DMS114 treated with DMSO at 0.1 percent for 48 hours (cell line): Measurements from ENCODE around the gene CLEC3A.
"Not testable (repeated sequence)": the region's sequence is repeated elsewhere in the genome, so short reads cannot be mapped to it uniquely, and the experiment has no call there.

Source experiments
- DNase-seq: peaks from one replicate; lab custom pipeline; 2025; ENCODE audit not compliant: unreplicated experiment; lab: John Stamatoyannopoulos, UW

The CLEC3A gene, protein sequence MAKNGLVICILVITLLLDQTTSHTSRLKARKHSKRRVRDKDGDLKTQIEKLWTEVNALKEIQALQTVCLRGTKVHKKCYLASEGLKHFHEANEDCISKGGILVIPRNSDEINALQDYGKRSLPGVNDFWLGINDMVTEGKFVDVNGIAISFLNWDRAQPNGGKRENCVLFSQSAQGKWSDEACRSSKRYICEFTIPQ

DNA sequence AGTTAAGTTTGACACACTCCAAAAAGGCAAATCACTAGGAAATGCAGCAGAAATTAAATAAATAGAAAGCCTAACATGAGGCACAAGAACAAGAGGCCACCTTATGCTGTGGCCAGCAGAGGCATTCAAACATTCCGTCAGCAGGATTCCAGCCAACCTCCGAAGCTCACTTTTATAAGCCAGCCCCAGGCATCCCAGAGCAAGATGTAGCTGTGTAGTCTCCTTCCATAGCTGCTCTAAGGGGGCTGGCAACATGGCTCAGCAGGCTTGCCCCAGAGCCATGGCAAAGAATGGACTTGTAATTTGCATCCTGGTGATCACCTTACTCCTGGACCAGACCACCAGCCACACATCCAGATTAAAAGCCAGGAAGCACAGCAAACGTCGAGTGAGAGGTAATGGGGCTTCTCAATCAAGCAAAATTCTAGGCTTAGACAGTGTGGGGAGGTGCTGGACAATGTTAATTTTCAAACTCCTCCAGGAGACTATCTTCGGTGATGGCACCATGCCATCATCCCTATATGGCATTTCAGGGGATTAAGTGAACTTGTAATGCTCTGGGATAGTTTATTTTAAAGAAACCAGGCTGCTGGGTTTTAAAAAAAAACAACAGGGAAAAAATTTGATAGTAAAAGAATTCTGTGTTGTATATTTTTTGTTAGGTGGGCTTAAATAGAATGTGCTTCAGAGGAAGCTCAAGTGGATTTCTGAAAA lies at the start of gene CLEC3A:
Gene CLEC3A, plus strand, starts transcription at position 202 of the 714 bp plus-strand sequence. Its CDS starts 79 bp downstream, at position 281.
- no peak for DNase-seq

DNA sequence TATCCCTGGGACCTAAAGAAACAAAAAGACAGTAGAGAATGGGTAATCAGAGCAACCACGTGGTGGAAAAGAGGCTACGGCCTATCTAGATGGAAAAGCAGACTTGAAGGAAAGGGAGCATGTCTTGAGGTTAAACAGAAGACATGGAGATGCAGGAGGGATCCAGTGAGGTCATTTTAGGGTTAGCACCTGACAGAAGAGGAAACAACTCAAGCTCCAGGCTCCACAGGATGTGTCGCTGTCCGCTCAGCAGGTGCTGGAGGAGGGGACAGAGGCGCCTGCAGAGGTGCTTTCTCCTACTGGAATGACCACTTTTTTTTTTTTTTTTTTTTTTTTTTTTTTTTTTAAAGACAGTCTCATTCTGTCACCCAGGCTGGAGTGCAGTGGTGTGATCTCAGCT lies 47.5 kb upstream of the CLEC3A start:
- no peak for DNase-seq

DNA sequence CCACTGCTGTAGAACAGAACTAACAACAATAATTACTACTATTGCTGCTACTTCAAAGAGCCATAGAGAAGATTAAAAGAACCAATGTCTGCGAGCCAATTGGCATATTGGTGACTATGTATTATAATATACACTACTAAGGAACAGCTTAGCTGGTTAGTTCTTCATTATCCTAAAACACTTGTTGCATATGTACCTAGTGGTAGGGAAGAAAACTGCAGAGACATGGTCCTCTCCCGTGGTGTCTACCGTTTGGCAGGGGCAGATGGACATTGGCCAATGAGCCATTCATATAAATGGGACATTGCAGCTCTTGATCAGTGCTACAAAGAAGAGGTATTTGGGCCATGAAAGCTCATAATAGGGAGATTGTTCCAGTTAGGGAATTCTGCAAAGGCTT lies 46.4 kb upstream of the CLEC3A start:
- DNase-seq: no peak

DNA sequence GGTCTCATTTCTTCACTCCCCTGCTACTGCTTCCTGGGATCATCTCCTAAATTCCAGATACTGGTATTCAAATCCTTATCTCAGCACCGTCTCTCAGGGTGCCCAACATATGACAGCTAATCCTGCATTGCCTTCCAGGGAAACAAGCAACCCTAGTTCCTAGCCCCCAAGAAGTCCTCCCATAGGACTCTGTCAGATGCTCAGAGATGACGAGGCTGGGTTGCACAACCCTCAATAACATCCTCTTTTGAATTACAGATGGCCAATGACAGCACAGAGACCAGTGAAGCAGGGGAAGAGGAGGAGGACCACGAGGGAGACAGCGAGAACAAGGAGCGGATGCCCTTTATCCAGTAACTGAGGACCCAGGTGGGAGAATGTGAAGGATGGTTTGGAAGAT lies 45.0 kb upstream of the CLEC3A start:
- DNase-seq: no peak

DNA sequence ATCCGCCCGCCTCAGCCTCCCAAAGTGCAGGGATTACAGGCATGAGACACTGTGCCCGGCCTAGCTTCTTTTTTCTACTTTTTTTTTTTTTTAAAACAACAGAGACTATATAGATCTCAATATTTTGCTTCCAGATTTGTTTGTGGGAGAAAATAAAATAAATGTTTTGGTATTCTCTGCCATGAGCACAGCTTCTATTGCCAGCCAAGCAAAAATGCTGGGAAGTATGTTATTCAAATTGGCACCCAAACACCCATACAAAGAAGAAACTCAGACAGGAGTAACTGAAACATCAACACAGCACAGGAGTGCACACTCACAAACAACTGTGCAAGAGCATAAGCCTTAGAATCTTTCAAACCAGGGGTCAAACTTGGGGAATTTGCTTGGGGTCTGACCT lies 37.2 kb upstream of the CLEC3A start:
- no peak for DNase-seq

DNA sequence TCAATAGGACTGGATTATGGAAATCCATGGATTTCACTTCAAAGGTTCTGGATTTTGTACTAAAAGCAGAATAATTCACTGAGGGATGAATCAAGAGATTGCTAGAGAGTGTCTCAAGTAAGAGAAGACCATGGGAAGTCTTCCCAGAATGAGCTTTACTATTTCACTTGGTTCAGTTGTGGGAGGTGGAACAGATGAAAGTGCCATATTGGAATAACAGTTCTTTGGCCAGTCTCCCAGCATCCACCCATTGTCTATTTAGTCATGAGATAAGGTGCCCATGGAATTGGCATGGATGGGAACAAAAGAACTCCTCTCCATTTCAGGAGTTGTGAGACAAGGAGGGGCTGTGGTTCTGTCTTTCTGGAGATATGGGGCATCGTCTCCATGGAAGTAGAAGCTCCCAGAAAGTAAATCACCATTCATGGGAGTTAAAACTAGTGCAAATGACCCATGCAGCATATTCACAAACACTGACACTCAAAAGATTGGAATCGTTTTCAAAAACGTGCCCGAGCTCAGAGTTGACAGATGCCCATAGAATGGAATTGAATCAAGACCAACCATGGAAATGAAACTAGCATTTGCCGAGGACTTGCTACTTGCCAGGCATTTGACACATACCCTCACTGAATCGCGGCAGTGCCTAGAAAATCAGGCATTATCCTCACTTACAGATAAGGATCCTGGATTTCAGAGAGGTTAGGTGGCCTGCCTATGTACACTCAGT lies 36.2 kb upstream of the CLEC3A start:
- no peak for DNase-seq

DNA sequence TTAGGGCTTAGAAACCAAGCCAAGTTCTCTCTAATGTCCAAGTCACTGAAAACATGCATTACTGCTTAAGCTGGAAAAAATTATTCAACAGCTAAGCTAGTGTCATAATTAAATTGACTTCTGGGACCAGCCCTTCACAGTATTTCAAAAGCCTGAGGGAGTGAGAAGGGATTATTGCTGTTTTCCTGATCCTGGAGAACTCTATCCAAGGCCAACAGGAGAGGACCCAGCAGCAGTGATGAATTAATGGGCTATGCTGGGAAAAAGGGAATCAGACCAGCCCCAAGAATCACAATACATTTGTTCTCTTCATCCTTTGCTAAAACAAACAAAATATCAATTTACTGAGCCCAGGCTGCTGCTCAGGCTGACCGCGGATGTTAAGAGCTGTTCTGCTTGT lies 34.5 kb upstream of the CLEC3A start:
- DNase-seq: no peak

DNA sequence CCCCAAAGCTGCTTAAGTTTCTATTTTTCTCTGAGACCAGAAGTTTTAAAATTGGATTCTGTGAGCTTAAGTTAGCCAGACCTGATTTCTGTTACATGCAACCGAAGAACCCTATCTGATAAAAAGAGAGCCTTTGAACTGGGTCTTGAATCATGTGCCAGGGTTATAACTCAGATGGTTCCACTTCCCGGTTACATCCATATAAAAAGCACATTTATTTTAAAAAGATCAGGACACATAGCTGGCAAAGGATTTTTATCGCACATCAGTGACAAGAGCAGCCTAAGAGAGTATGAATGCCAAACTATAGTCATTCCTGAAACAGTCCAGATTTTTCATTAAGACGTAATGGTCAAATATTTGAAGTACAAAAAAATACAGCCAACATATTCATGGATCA lies 32.5 kb upstream of the CLEC3A start:
- no peak for DNase-seq

DNA sequence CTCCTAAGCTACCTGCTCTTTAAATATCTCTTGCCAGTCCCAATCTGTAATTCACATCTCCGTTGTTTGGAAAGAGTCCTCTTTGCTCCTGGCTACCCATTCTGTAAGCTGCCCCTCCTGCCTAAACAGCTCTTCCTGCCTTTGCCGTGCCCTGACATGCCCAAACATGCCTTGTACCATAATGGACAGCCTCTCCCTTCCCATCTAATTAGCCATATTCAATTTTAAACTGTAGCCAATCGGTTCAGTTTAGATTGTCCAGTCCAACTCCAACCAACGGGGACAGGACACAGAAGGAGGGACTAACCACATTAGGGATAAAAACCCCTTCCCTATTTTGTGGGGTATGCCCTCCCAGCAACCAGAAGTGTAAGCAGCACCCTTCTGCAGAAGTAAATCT lies 30.6 kb upstream of the CLEC3A start:
- DNase-seq: no peak

DNA sequence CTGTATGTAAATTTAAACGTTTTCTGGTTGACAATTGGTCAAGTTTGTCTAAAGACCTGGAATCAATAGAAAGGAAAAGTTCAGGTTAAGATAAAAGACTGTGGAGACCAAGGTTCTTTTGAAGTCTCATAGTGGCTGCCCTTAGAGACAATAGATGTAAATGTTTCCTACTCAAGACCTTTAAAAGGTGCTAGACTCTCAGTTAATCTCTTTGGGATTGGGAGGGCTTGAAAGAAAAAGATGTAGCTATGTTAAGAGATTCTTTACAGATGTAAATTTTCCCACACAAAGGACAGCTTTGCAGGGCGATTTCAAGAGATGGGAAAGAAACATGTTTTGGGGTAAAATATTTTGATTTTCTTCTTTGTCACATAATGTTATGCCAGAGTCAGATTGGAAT lies 30.0 kb upstream of the CLEC3A start:
- not testable (repeated sequence) for DNase-seq

DNA sequence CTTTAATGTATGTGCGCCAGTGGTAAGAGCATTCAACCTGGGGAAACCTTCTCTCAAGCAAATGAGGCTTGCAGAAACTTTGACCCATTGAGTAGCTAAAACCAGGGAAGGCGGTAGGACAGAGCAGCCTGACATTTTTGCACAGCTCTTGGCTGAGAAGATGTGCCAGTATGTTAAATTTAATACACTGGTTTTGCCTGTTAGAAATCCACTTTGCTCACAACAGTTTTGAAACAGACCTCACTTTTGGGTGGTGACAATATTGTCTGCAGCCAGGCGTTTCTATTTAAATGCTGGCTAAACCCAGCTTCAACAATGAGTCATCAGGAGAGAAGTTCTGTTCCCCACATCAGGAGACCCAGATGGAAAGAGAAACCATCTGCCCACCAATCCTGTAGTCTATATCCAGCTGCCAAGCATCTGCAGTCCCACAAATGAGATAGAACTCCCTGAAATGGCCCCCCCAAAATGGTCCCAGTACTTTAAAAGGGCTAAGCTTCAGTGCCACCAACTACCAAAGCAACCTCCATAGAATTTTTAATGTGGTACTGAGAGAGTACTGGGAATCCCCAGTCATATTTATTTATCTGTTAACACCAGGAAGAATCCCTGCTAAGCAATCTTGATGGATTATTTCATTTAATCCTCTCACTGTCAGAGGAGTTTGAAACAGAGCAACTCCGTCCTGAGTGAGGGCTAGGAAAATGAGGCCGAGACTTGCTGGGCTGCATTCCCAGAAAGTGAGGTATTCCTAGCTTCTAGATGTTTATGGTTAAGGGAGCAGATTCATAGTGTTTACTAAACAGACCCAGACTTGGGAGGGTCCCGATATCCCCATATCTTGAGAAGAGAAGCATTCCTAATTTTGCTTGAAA lies 29.0 kb upstream of the CLEC3A start:
- DNase-seq: no peak

DNA sequence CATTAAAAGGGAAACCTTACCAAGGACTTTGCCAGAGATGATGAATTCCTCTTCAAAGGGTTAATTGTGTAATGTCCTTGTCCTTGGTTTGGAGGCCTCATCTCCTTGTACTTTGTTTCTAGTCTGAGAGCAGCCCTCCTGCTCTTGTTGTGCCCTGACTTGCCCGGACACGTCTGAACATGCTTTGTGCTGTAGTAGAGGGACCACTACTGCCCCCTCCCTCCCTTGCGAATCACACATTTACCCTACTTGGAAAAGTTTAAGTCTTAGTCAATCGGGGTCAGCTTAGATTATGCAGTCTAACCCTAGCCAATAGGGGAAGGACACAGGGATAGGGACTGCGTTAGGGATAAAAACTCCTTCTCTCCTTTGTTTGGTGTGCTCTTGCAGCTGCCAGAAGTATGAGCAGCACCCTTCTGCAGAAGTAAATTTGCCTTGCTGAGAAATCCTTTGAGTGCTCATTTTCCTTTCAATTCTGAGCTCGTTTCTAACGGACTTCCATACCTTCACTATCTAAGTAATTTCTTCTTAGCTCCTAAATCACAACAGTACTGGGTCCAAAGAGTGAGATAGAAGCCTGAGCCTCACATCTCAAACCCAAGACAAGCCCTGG lies 26.4 kb upstream of the CLEC3A start:
- DNase-seq: no peak

DNA sequence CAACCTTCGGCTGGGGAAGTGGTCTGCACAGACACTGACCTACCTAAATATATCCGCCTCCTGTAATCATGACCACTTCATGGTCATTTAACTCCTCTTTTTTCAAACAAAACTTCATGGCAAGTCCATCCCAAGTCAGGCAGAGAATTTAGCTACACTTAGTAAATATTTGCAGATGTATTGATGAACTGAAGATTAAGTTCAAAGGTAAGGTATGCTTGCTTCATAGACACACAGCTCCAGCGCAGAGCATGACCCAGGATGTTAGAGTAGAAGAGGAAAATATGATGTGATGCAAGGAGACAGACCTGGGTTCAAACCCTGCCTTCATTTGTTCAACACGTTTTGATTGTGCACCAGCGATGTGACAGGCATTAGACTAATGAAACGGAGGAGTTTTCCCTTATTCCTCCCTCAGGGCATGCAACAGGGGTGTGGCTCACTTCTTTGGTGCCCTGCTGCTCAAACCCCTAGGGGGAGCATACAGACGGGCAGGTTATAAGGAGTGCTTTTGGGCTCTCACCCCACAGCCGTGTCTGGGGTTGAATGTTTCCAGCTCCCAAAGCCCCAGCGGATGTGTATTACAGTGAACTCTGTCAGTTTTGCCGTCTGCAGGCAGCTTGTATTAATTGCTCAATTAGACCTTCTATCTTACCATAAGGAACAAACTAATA lies 23.9 kb upstream of the CLEC3A start:
- DNase-seq: no peak

DNA sequence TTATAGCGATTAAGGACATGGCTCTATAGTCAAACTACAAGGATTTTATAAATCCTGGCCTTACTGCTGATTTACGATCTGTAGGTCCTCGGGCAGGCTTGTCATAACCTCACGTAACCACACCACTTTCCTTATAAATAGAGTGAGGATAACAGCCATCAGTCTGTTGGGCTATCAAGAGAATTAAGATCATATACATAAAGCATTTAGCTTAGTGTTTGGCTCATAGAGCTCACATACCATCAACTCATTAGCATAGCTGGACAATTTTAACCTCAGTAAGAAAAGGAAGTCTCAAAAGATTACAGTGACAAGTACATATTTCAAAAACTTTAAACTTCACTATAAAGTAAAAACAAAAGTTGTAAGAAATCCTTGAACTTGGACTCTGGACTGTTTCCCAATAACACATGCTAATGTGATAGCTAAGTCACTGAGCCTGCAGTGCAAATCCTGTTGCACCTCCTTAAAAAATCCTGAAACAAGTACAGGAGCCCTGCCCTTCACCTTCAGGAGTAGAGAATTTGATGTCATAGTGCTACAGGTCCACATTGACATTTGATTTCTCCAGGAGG lies 20.8 kb upstream of the CLEC3A start:
- no peak for DNase-seq

DNA sequence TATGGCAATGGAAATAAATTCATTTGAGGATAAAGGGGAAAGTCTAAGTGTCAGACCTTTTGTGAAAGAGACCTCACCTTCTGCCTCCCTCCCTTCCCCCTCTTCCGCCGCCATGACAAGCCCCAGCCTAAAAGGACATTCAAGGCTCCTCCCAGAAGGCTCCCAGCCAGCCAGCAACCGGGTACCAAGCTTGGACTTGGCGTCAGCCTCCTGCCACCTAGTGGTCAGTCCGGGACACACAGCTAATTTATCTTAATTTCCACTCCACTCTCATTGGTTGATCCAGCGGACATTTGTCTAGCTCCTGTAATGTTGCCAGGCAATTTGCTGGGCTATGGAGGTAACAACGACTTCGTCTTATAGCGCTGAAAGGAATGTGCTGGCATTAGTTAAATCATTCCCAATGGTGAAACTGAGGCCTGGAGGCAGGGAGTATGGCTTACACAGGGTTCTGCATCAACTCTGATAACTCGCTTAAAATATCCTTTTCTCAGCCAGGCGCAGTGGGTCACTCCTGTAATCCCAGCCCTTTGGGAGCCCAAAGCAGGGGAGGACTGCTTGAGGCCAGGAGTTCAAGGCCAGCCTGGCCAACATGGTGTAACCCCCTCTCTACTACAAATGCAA lies 19.3 kb upstream of the CLEC3A start:
- DNase-seq: peak; percentile 71

DNA sequence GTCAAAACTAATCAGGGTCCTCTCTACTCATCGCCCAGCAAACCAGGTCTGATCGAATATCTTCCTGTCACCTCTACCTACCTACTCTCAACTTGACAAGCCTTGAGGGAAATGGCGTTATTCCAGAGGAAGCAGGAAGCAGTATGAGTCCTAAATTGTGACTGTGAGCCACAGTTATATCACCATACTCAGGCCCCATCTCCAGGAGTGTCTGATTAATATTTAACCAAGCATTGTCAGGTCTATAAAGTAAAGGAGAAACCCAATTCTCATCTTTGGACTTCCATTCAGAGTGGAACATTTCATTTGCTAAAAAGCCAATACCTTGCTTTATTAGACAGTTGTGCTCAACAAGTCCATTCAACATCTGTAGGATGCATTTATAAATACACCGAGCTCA lies 17.8 kb upstream of the CLEC3A start:
- no peak for DNase-seq

DNA sequence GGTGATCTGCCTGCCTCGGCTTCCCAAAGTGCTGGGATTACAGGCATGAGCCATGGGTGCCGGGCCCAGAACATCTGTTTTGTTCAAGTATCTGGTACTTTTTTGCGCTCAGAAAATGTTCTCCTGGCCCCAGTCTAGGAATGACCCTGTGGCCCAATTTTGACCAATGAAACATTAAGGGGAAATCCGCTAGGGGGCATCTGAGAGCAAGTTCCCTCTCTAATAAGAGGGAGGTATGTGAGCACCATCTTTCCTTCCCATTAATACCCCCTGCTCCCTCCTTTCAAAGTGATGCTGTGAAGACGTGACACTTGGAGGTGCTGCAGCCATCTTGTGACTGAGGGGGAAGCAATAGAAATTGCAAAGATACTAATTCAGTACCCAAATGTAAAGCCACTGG lies 16.5 kb upstream of the CLEC3A start:
- DNase-seq: no peak

DNA sequence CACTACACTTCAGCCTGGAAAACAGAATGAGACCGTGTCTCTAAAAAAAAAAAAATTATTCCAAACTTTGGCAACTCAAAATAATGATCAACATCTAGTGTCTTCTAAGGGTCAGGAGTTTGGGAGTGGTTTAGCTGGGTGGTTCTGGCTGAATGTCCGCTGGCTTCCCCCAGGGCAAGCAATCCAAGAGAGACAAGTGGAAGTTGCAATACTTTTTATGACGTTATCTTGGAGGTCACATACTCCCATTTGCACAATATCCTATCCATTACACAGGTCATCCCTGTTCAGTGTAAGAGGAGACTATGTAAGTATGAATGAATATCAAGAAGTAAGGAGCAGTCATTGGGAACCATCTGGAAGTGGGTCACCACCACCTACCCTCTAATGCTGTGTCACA lies 15.2 kb upstream of the CLEC3A start:
- no peak for DNase-seq

DNA sequence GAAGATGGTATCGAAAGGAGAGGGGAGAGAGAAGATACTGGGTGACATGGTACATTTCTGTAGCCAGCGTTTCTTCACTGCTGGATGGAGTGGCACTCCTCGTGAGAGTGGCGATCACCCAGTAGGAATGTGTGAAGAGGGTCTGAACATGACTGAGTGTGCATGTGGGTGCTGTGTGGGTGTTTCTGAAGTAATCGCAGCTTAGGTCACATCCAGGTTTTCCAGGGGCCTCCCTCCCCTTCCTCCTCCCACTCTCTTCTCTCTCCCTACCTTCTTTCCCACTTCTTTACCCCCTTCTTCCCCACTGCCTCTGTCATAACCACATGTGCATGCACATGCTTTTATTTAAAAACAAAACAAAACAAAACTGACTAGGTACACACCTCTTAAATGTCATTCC lies 1.8 kb downstream of the CLEC3A start:
- no peak for DNase-seq

DNA sequence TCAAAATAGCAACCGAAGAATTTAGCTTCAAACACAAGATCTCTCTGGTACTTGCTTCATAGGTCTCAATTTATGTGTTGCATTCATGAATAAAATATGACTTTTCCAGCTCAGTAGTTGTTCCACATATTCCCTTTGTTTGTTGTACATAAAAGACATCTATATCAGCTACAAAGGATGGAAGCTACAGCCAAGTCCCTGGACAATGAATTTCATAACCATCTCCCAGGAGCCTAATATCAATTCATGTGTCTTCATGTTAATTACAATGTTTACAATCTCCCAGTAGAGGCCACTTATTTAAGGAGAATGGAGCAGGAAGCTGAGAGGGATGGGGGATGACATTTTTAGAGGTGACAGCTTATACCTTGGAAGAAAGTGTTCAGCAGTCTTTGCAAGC lies 3.3 kb downstream of the CLEC3A start:
- DNase-seq: no peak
